ENCODE data around the gene EAF1.
"Not testable (repeated sequence)": the region's sequence is repeated elsewhere in the genome, so short reads cannot be mapped to it uniquely, and the experiment has no call there.

Gene EAF1

GRCh38 chr3:15453501-15453900, 26.1 kb downstream of the EAF1 start:
- DNase-seq = no peak
- Mint-ChIP-seq H3K27me3 (ENCODE audit: low read depth, poor library complexity) (peaks cover 3% of the 10 kb centered on the region), H3K9me3 (peaks cover 5% of the 10 kb centered on the region)

GRCh38 chr3:15453991-15454625, 26.7 kb downstream of the EAF1 start:
- Mint-ChIP-seq H3K4me1 (no peaks in the 10 kb centered on the region), H3K4me3 (no peak overlapping the region), H3K36me3 (ENCODE audit: low read depth) (peaks cover 29% of the 10 kb centered on the region), H3K27ac (no peak overlapping the region), H3K9me3 (peaks cover 5% of the 10 kb centered on the region), H3K27me3 (ENCODE audit: low read depth, poor library complexity) (peaks cover 3% of the 10 kb centered on the region)
- DNase-seq = no peak
- no peak for TF ChIP-seq CTCF (IDR thresholded peaks at IDR 0.05)

More at GRCh38 chr3:15453501-15453900, 26.1 kb downstream of the EAF1 start:
- Mint-ChIP-seq H3K4me3 (no peak overlapping the region), H3K36me3 (ENCODE audit: low read depth) (peaks cover 28% of the 10 kb centered on the region), H3K4me1 (no peaks in the 10 kb centered on the region), H3K27ac (no peak overlapping the region)
- no peak for TF ChIP-seq CTCF (IDR thresholded peaks at IDR 0.05)

- DNase-seq = no peak
- no peak for TF ChIP-seq CTCF (IDR thresholded peaks at IDR 0.05)
- peaks cover 32% of the 10 kb centered on the region for H3K36me3 Mint-ChIP-seq (ENCODE audit: low read depth)
- H3K4me3 Mint-ChIP-seq = no peak overlapping the region
- H3K27ac Mint-ChIP-seq = no peak overlapping the region
- peaks cover 3% of the 10 kb centered on the region for H3K27me3 Mint-ChIP-seq (ENCODE audit: low read depth, poor library complexity)
- H3K9me3 Mint-ChIP-seq = peaks cover 5% of the 10 kb centered on the region
- H3K4me1 Mint-ChIP-seq = no peaks in the 10 kb centered on the region
These were observed 27.6 kb downstream of the EAF1 start for GRCh38 chr3:15454965-15455364.

- Mint-ChIP-seq H3K4me3 (no peak overlapping the region), H3K27ac (no peak overlapping the region), H3K9me3 (peaks cover 5% of the 10 kb centered on the region), H3K36me3 (ENCODE audit: low read depth) (peaks cover 28% of the 10 kb centered on the region), H3K27me3 (ENCODE audit: low read depth, poor library complexity) (peaks cover 3% of the 10 kb centered on the region), H3K4me1 (peaks cover 4% of the 10 kb centered on the region)
- no peak for TF ChIP-seq CTCF (IDR thresholded peaks at IDR 0.05)
- no peak for DNase-seq
These were observed 28.4 kb downstream of the EAF1 start for GRCh38 chr3:15455756-15456155.

GRCh38 chr3:15456321-15456720, 28.9 kb downstream of the EAF1 start:
- peaks cover 24% of the 10 kb centered on the region for H3K36me3 Mint-ChIP-seq (ENCODE audit: low read depth)
- peaks cover 4% of the 10 kb centered on the region for H3K4me1 Mint-ChIP-seq
- peaks cover 5% of the 10 kb centered on the region for H3K27me3 Mint-ChIP-seq (ENCODE audit: low read depth, poor library complexity)
- H3K4me3 Mint-ChIP-seq = no peak overlapping the region
- peaks cover 5% of the 10 kb centered on the region for H3K9me3 Mint-ChIP-seq
- H3K27ac Mint-ChIP-seq = no peak overlapping the region
- DNase-seq = no peak
- no peak for TF ChIP-seq CTCF (IDR thresholded peaks at IDR 0.05)

- H3K4me1 Mint-ChIP-seq; H3K9me3 Mint-ChIP-seq; H3K27ac Mint-ChIP-seq; H3K4me3 Mint-ChIP-seq; DNase-seq; H3K27me3 Mint-ChIP-seq (ENCODE audit: low read depth, poor library complexity): not testable (repeated sequence)
- H3K36me3 Mint-ChIP-seq (ENCODE audit: low read depth) = peaks cover 22% of the 10 kb centered on the region
These were observed 29.5 kb downstream of the EAF1 start for GRCh38 chr3:15456915-15457314.
